GM19025 (cell line): Measurements from ENCODE around the gene KHNYN.

ENCODE experiments used
- ATAC-seq: cut with Tn5 transposase; IDR thresholded peaks from one replicate; pipeline ENCODE4 v1.9.1; 2021; ENCODE audit warnings: mild to moderate bottlenecking, low read depth, moderate library complexity; ENCODE audit not compliant: unreplicated experiment

The KHNYN gene

GRCh38 chr14:24399999-24400718 lies 29.6 kb upstream of the KHNYN start:
- ATAC-seq, result no peak

- ATAC-seq, result no peak
These were observed 27.7 kb upstream of the KHNYN start for GRCh38 chr14:24401810-24402702.

DNA sequence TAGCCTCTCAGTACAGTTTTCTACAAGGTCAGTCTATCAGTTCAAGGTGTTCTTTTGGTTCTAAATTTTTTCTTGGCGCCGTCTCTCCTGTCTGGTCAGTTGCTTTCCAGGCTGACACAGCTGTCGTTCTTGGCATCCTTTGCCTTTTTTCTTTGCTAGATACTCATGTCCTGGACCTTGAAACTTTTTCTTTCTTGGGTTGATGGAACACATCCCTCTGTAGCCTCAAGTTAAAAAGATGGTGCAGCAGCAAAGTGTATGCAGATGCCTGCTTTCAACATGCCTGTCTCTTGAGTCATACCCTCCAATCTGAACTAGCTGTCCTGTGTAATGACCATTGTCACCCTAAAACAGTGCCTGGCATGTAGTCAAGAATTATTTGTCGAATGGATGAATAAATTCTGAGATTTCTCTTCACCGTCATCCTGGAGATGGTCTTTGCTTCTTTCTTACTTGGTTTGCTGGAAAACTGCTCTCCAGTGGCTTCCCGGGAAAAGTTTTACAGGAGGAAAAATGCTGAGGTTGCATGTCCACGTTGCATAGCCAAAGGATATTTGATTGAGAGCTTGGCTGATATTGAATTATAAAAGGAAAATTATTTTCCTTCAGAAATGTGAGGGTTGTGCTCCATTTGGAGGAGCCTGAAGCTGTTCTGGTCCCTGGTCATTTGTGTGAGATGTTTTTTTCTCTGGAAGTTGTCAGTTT lies 26.3 kb upstream of the KHNYN start:
- no peak for ATAC-seq

GRCh38 chr14:24404814-24405213 lies 24.9 kb upstream of the KHNYN start:
- ATAC-seq, result no peak

GRCh38 chr14:24406416-24406815 lies 23.3 kb upstream of the KHNYN start:
- ATAC-seq, result no peak

DNA sequence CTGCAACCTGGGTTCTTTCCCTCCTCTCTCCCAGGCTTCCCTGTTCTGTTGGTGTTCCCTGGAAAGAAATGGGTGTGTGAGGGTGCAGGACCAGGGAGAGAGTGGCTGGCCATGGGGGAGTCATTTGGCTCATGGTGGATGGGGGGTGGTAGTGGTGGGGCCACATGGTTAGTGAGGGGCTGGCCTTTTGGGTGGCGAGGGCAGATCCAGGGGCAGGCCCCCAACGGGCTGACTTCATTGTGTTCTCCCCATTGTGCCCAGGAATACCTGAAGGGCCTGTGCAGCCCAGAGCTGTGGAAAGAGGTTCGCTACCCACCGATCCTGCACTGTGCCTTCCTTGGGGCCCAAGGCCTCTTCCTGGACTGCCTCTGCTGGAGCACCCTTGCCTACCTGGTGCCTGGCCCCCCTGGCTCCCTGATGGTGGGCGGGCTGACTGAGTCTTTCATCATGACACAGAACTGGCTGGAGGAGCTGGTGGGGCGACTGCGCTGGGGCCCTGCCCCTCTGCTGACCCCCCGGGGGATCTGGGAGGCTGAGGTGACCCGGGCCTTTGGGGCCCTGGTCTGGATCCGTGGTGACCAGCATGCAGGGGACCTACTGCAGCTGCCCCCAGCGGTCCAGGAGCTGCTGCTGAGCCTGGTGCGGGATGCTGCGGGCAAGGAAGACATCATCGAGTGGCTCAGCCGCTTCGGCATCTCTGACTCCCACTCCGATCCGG lies 22.0 kb upstream of the KHNYN start:
- ATAC-seq, result no peak

DNA sequence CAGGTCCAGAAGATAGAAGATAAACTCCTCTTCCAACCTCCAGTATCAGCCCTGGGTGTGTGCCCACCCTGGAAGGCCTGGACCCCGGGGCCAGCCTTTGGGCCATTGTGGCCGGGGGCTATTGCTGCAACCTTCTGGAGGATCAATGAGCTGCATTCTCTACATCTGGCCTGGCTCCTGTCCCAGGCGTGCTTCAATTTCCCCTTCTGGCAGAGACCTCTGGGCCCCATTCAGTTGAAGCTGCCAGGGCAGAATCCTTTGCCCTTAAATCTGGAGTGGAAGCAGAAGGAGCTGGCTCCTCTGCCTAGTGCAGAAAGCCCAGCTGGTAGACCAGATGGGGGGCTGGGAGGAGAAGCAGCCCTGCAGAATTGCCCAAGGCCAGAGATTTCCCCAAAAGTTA lies 21.0 kb upstream of the KHNYN start:
- ATAC-seq, result no peak

DNA sequence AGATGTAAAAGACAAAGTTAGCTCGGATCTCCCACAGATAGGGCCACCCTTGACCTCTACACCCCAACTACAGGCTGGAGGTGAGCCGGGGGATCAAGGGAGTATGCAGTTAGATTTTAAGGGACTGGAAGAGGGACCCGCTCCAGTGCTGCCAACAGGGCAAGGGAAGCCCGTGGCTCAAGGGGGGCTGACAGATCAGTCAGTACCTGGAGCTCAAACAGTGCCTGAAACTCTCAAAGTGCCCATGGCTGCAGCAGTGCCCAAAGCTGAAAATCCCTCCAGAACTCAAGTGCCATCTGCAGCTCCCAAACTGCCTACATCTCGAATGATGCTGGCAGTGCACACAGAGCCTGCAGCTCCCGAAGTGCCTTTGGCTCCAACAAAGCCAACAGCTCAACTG lies 20.6 kb upstream of the KHNYN start:
- ATAC-seq, result no peak

DNA sequence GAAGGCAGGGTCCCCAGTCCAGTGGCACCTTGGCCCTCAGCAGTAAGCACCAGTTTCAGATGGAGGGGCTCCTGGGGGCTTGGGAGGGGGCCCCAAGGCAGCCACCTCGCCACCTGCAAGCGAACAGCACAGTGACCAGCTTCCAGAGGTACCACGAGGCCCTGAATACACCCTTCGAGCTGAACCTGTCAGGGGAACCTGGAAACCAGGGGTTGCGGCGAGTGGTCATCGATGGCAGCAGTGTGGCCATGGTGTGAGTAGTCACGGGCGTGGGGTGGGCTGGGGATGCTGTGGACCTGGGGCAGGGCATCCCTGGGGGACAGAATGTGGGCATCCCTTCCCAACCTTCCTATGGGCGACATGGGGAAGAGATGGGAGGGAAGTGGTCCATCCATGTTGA lies 19.8 kb upstream of the KHNYN start:
- ATAC-seq, result no peak

GRCh38 chr14:24411443-24412389 lies 18.0 kb upstream of the KHNYN start:
- peak; percentile 65 for ATAC-seq

DNA sequence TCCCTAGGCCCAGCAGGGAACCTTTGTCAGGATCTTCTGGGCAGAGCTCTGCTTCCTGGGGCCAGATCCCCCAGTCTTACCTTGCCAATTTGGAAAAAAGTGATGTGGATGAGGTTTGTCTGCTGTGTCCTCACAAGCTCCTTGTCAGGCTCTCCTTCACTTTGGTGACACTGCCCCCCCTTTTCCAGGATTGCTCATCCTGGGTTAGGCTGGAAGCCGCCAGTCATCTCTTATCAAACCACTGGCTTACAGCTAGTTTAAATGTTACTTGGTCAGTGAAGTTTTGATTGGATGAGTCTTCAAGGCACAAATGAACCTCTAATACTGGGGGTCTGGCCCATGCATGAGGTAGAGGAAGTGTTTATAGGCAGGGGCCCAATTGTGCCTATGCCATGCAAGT lies 15.7 kb upstream of the KHNYN start:
- ATAC-seq, result no peak

DNA sequence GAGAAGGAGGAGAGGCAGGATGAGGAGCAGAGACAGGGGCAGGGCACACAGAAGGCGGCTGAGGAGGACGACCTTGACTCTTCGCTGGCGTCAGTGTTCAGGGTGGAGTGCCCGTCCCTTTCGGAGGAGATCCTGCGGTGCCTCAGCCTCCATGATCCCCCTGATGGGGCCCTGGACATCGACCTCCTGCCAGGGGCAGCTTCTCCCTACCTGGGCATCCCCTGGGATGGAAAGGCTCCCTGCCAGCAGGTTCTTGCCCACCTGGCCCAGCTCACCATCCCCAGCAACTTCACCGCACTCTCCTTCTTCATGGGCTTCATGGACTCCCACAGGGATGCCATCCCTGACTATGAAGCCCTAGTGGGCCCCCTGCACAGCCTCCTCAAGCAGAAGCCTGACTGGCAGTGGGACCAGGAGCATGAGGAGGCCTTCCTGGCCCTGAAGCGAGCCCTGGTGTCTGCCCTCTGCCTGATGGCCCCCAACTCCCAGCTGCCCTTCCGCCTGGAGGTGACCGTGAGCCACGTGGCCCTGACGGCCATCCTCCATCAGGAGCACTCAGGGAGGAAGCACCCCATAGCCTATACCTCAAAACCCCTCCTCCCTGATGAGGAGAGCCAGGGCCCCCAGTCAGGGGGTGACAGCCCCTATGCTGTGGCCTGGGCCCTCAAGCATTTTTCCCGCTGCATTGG lies 14.9 kb upstream of the KHNYN start:
- no peak for ATAC-seq

DNA sequence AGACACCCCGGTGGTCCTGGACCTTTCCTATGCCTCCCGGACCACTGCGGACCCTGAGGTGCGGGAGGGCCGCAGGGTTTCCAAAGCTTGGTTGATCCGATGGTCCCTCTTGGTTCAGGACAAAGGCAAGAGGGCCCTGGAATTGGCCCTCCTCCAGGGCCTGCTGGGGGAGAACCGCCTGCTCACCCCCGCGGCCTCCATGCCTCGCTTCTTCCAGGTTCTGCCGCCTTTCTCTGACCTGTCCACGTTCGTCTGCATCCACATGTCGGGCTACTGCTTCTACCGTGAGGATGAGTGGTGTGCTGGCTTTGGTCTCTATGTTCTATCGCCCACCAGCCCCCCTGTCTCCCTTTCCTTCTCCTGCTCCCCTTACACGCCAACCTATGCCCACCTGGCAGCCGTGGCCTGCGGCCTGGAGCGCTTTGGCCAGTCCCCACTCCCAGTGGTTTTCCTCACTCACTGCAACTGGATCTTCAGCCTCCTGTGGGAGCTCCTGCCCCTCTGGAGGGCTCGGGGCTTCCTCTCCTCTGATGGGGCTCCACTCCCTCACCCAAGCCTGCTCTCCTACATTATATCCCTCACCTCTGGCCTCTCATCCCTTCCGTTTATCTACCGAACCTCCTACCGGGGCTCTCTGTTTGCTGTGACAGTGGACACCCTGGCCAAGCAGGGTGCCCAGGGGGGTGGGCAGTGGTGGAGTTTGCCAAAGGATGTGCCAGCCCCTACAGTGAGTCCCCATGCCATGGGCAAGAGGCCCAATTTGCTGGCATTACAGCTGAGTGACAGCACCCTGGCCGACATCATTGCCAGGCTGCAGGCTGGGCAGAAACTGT lies 14.1 kb upstream of the KHNYN start:
- no peak for ATAC-seq

DNA sequence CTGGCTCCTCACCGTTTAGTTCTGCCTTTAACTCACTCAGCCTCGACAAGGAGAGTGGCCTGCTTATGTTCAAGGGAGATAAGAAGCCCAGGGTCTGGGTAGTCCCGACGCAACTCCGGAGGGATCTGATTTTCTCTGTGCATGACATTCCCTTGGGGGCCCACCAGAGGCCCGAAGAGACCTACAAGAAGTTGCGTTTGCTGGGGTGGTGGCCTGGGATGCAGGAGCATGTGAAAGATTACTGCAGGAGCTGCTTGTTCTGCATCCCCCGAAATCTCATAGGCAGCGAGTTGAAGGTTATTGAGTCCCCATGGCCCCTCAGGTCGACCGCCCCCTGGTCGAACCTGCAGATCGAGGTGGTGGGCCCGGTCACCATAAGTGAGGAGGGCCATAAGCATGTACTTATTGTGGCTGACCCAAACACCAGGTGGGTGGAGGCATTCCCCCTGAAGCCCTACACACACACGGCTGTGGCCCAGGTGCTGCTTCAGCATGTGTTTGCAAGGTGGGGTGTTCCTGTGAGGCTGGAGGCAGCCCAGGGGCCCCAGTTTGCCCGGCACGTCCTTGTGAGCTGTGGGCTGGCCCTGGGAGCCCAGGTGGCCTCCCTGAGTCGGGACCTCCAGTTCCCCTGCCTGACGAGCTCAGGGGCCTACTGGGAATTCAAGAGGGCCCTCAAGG lies 13.4 kb upstream of the KHNYN start:
- ATAC-seq, result no peak

GRCh38 chr14:24416932-24417619 lies 12.7 kb upstream of the KHNYN start:
- no peak for ATAC-seq

DNA sequence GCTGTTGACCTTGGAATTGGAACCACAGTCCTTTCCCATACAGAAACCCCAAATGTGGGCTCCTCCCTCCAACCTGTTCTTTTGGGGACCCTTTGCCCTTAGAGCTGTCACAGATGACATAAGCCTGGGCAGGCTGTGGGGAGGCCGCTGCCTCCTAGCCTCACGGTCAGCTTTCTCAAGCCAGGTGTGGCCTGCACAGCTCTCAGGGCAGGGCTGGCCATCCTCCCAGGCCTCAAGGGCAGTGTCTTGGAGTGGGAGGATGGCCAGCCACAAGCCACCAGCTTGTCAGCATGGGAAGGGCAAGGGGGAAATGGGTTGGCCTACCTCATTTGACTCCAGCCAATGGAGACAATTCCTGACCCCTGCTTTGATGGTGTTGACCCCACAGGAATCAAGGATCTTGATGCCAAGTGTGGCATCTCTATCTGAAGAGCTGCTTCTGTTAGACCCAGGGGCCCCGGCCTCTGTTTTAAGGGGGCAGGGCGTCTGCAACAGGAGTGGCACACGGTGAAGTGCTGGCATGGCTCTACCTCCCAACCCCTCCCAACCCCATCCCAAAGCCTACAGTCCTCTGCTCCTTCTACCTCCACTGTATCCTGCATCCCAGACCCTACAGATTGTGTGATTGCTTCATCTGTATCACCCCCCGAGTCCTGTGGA lies 11.8 kb upstream of the KHNYN start:
- ATAC-seq, result no peak

GRCh38 chr14:24418492-24418873 lies 11.3 kb upstream of the KHNYN start:
- no peak for ATAC-seq
